COLO668 (cell line): ENCODE measurements around the gene COPS3.

Source experiments
- DNase-seq: peaks from one replicate; lab custom pipeline; 2025; ENCODE audit not compliant: unreplicated experiment; lab: John Stamatoyannopoulos, UW

The COPS3 gene

DNA sequence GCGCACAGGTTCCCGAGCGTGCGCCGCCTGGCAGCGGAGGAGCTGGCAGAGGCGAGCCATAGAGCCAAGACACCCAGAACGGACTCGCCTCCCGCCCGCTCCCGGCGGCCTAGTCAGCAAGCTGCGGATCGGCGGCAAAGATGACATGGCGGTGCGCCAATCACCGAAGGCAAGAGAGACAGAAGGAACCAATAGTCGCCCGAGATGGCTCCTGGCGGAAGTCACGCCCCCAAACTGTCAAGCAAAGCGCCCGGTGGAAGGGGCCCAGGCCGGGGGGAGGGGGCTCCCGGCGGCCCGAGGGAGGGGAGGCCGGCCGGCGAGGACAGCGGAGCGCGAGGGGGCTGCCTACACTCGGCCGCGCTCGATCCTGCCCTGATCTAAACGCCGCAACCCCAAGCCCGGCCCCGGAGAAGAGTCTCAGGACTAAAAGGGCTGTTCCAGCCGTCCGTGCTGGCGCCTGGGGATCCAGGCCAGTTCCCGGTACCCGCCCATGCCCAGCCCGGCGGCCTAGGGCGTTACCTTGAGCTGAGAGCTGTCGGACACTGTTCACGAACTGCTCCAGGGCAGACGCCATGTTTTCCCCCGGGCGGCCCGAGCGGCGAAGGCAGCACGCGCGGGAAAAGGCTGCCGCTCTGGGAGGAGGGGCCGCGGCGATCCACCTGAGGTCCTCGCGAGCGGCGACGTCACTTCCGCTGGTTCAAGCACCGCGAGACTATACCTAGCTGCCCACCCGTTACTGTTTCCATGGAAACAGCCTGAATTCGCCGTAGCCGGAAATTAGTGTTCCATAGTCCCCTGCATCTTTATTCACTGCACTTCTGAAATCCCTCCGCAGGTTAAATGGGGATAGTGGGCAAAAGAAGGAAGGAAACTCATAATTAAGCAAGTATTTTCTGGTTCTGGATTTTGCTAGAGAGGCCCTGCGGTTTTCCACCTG is at the start of gene COPS3:
Gene COPS3, minus strand, starts transcription at position 634 of the 937 bp plus-strand sequence. Its CDS starts 60 bp downstream, at position 574.
- peak; percentile 95 for DNase-seq

- DNase-seq: no peak
Measured at GRCh38 chr17:17328251-17328650, 47.2 kb upstream of the COPS3 start.

DNA sequence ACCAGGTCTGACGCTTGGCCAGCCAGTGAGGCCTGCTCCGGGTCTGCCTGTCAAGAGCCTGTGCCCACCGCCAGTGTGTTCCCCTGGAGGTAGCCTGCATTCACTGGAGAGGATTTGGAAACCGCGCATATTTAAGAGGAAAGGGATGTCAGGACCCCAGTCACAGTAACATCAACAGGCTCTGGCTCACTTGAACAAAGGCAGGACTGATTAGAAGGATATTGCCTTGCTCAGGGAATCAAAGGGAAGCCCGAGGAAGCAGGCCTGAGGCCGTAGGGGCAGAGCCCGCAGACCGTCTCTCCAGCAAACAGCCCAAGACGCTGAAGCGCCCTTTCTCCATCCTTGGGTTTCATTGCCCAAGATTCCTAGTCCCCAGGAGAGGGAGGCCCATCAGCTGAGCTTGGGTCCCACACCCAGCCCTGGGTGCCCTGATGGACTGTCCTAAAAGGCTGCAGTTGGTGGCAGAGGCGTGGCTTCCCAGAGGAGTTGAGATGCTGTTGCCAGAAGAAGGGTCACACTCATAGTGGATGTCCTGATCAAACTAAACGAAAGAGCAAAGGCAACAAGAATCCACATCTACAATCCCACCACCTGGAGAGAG is 45.3 kb upstream of the COPS3 start:
- no peak for DNase-seq

DNA sequence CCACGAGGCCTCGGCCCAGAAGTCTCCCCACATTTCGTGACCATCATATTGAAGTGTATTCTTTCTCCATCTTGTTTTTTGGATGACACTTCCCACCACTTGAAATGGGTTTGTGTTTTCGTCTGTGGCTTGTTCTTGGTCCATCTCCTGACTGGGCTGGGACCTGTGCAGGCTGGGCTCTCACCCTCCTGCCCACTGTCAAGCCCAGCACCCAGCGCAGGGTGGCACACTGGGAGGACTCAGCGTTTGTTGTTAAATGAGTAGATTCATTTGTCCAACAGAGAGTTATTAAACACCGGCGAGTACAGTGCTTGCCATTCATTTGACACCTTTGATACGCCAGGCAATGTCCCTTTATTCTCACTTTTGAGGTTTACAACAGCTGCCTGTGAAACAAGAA is 44.8 kb upstream of the COPS3 start:
- DNase-seq: no peak

GRCh38 chr17:17325228-17325627 is 44.2 kb upstream of the COPS3 start:
- no peak for DNase-seq

- DNase-seq: no peak
Measured at GRCh38 chr17:17324616-17325015, 43.6 kb upstream of the COPS3 start.

DNA sequence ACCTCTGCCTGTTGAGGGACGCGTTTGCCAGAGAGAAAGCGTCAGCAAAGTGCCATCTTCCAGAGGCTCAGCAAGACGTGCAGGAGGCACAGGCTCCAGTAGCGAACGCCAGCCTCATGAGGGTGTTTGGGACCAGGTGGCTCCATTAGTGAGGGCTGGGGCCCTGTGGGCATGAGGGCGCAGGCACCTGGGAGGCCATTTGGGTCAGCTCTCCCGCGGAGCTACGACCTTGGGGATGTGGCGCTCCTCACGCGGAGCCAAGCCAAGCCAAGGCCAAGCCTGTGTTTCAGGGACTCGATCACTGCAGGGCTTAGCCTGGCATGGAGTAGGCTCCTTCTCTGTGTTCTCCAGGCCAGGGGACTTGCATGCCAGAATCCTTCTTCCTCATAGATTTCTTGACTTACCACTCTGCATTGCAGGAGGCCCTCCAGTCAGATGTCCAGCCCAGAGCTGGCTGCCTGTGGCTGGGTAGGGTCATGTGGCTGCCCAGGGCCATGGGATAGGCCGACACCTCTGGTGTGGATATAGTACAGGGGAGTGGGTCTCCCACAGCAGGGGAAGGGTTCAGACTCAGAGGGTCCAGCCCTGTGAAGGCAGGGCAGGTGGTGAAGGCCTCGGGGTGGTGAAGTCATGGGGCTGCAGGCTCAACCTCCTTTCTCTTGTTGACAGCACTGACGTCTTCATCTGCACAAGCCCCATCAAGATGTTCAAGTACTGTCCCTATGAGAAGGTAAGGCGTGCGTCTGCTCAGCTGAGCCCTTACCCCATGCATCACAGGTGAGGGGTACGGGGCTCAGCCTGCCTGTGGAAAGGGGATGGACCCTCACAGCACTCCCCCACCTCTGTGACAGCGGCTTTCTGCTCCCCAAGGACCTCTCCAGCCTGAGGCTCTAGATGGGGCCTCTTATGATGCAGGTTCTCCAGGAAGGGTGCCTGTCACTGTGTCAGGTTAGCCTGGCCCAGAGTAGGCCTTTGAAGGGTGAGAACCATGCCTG is 41.8 kb upstream of the COPS3 start:
- no peak for DNase-seq

- DNase-seq: no peak
Measured at GRCh38 chr17:17321356-17322025, 40.4 kb upstream of the COPS3 start.

DNA sequence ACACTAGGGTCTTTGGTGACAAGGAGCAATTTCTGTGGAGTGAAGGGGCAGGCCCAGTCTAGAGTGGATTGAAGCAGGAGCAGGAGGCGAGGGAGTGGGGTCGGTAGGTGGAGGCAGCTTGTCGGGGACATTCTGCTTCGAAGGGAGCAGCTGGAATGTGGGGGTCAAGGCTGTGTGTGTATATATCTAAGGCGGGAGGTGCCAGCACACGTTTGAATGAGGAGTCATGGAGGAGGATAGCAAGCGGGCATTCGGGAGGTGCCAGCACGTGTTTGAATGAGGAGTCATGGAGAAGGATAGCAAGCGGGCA is 39.8 kb upstream of the COPS3 start:
- no peak for DNase-seq

DNA sequence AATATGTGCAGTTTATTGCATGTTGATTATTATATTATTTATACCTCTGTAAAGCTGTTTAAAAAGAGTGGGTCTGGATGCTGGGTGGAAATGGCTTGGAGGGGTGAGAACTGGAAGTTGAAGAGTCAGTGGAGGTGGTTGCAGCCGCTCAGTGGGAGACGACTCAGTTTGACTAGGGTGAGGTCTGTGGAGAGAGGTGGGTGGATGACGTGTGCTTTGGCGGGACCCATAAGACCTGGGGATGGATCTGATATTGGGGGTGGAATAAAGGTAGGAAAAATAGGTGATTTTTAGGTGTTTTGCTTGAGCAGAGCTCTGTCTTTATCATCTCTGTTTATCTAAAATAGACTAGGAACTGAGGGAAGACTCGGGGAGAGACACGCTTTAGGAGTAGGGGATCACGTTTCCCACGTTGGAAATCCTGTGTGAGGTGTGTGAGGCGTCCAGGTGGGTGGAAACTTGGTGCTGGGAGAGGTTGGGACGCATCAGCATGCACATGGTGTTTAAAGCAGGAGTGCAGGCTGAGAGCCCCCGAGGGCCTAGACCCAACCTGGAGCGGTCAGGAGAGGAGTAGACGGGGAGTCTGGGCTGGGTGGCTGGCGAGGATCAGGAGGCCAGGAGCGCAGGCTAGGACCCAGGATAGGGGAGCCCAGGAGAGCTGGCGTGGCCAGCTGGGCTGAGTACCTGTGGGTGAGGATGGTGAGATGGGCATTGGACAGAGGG is 39.3 kb upstream of the COPS3 start:
- no peak for DNase-seq

GRCh38 chr17:17315142-17315821 is 34.2 kb upstream of the COPS3 start:
- peak; percentile 64 for DNase-seq

DNA sequence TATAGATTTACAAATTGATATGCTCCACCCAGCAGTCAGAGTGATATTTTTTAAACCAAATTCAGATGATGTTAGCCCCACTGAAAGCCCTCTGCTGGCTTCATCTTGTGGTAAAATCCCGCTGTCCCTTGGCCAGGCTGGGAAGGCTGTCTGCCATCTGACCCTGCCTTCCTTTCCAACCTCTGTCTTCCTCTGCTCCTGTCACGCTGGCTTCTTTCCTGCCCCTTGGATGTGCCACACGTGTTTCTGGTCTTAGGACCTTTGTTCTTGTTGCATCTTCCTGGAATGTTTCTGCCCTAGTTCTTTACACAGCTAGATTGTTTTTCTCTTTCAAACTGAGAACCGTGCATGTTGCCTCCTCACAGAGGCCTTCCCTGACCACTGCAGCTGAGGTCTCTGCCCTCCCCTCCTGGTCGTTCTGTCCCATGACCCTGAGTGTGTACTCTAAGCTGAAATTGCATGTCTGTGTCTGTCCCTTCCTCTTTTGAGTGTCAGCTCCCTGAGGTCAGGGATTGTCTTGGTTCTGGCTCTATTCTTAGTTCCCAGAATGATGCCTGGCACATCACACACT is 33.5 kb upstream of the COPS3 start:
- no peak for DNase-seq

DNA sequence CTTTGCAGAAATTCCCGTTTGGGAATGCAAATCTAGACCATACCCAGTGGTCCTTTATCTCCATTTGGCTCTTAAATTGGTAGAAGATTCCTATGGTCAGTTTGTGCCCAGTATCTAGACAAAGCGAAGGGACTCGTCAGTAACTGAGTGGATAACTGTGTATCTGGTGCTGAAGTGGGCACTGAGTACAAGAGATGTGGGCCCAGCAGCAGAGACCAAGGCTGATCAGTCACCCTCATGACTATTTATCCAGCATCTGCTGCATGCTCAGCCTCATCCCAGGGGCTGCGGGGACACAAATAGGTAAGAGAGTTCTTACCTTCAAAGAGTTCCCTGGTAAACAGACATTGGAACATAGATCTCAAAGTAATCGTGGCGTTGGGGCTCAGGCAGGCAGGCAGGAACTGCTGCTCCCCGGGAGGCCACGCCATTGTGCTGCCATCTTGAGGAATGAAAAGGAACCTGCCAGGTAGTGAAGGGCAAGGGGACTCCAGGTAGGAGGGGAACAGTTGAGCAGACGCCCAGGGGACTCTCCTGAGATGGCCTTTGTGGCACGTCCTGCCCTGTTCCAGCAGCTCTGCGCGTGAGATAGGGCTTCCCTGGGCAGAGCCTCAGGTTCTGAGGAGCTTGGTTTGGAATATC is 32.4 kb upstream of the COPS3 start:
- DNase-seq: peak; percentile 23

DNA sequence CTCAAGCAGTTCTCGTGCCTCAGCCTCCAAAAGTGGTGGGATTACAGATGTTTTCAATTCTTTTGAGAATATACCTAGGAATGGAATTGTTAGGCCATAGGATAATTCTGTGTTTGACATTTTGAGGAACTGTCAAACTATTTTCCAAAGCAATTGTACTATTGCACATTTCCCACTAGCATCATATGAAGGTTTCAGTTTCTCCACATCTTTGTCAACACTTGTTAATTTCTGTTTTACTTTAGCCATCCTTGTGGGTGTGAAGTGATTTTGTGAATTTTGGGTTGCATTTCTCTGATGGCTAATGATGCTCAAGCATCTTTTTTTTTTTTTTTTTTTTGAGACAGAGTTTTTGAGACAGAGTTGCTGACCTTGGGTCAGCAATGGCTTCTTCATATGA is 28.3 kb upstream of the COPS3 start:
- DNase-seq: no peak

- DNase-seq: peak; percentile 23
Measured at GRCh38 chr17:17305281-17305801, 24.3 kb upstream of the COPS3 start.

- DNase-seq: no peak
Measured at GRCh38 chr17:17304521-17304985, 23.5 kb upstream of the COPS3 start.

- DNase-seq: no peak
Measured at GRCh38 chr17:17303847-17304490, 22.9 kb upstream of the COPS3 start.
